Activated CD4-positive, alpha-beta T cell treated with anti-CD3 and anti-CD28 coated beads, Interleukin-2, amount 50 U/mL, for 24 hours (primary cell): ENCODE results near the gene RGS7.
"Not testable (repeated sequence)": the region's sequence is repeated elsewhere in the genome, so short reads cannot be mapped to it uniquely, and the experiment has no call there.

Experiments
- DNase-seq, 2 donors: peaks; one replicate each; pipeline ENCODE4 v3.0.0-alpha.2; 2020; ENCODE audit warnings: low read depth in 1 of 2, low spot score in 1 of 2

RGS7 gene

DNA sequence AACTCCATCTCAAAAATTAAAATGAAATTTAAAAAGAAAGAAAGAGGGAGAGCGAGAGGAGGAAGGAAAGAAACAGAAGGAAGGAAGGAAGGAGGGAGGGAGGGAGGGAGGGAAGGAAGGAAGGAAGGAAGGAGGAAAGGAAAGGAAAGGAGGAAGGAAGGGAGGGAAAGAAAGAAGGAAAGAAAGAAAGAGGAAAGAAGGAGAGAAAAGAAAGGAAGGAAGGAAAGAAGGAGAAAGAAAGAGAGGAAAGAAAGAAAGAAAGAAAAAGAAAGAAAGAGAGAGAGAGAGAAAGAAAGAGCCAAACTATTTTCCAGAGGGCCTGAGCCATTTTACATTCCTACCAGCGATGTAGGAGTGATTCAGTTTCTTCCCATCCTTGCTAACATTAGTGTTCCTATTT is 364.0 kb downstream of the RGS7 start:
- DNase-seq, result no peak

DNA sequence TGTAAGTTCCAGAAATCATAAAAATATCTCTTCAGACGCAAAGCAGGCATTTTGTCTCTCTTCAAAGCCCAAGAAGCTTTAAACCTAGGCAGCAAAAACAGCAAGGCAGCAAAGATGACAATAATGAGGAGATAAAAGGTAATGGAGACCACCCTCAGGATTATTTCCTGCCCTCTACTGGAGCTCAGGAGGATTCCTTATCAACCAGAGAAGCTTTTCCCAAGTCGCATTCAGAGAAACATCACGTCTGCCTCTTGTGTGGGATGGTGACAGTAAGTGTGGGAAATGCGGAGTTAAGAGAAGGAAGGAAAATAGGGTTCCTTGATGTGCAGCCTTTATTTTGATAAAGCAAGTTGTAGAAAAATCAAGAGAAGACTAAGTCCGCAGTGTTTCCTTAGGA is 365.8 kb downstream of the RGS7 start:
- DNase-seq, result no peak

DNA sequence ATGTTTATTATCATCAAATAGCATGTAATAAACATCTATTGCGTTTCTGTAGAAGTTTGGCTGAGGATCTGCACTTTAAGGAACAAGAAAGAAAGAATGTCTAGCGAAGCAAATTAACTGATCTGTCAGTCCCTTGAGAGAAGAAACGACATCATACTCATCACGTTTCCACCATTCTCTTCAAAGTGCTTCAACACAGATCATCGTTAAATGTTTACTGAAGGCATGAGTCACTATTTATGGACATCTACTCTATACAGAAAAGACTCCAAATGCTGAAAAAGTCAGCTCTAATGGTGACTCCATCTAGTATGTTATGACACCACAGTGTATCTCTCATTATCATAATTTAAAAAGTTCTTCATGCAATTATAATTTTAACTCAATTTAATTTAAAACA is 369.1 kb downstream of the RGS7 start:
- DNase-seq, result no peak

DNA sequence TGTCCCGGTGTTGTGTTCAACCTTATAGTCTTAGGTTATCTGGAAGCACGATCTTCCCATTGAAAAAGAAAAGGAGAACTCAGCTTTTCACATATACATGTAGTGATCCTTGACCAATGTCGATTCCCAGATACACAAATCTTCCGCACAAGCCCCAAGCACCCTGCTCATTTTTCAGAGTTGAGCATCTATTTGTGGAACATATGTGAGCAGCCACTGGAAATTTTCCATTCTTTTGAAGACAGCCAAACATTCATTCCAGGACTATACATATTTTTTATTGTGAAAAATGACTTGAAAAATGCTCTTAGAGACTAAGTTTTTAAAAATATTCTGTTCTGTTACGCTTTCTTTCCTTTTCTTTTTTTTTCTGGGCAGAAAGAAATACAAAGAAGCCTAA is 371.9 kb downstream of the RGS7 start:
- DNase-seq, result no peak

DNA sequence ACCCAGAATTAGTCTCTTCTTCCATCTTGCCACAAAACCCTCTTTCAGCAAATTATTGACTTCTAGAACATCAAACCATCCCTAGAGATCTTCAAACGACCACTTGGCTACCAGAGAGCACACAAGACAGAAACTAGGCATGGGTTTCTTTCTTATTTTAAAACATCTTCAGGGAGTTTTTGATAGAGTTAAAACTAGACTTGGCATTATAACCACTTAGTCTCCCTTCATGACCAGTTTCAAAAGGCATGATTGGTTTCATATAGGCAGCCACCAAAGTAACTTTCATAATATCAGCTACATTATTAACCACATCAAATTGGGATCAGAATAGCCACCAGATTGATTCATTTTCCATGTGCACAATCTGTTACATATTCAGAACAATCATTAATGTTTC is 376.7 kb downstream of the RGS7 start:
- no peak for DNase-seq

DNA sequence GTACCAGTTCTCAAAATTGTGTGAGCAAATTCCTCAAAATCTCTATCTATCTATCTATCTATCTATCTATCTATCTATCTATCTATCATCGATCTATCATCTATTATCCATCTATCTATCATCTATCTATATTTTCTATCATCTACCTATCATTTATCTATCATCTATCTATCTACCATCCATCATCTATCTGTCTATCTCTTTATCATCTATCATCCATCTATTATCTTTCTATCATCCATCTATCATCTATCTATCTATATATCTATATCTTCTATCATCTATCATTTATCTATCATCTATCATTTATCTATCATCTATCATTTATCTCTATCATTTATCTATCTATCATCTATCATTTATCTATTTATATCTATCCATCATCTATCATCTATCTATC is 380.3 kb downstream of the RGS7 start:
- no peak for DNase-seq

DNA sequence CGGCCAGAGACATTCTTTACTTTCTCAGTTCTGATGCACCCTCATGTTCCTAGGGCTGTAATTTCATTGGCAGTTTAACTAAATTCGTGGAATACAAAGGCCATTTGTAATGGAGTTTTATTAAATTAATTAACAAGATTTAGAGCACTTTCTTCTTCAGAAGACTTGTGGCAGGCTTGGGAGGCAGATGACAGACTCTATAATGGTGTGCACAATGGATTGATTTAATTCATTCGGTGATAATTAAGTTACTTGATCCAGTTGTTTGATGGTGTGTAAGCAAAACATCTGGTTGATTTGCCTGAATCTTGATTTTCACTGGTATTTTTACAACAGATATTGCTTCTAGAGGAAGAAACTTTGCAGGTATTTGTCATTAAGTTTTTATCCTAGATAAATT is 383.1 kb downstream of the RGS7 start:
- DNase-seq, result no peak

DNA sequence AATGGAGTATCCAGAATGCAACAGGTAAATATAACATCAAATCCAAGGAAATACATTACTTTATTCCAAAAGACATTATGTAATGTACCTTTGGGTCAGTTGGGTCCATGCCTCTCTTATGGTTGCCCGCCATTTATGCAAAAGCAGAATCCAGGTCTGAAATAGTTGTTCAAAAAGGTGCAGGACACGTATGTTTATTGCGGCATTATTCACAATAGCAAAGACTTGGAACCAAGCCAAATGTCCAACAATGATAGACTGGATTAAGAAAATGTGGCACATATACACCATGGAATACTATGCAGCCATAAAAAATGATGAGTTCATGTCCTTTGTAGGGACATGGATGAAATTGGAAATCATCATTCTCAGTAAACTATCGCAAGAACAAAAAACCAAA is 384.9 kb downstream of the RGS7 start:
- DNase-seq, result not testable (repeated sequence)

DNA sequence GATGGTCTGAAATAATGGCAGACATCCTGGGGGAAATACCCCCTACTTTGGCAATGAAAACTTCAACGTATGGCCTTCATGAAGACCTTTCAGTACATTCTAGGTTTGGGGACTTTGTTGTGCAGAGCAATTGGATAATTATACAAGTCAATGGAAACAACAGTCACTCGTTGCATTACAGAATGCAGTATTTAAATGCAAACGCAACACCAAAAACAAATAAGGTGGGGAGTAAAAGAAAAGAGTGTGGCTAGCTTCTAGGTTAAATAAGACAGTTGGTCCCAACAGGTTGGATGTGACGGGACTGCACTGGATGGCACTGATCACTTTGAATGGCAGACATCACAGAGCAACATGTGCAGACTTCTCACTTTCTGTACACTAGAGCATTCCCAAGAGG is 386.8 kb downstream of the RGS7 start:
- DNase-seq, result no peak

DNA sequence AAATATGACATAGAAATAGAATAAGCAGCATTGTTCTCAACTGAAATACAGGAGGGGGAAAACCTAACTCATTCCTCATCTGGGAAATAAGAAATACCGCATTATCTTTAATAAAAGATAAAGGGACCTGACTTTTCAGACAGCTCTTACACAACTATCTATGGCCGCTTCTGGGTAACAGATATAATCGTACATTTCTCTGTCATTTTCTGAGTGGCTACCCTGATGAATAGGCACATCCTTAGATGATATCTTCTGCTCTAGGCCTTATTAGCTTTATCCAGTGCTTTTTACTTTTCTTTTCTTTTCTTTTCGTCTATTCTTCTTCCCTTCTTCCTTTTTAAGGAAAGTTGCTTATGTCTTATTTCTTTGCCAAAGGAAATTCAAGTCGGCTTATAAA is 388.1 kb downstream of the RGS7 start:
- no peak for DNase-seq

DNA sequence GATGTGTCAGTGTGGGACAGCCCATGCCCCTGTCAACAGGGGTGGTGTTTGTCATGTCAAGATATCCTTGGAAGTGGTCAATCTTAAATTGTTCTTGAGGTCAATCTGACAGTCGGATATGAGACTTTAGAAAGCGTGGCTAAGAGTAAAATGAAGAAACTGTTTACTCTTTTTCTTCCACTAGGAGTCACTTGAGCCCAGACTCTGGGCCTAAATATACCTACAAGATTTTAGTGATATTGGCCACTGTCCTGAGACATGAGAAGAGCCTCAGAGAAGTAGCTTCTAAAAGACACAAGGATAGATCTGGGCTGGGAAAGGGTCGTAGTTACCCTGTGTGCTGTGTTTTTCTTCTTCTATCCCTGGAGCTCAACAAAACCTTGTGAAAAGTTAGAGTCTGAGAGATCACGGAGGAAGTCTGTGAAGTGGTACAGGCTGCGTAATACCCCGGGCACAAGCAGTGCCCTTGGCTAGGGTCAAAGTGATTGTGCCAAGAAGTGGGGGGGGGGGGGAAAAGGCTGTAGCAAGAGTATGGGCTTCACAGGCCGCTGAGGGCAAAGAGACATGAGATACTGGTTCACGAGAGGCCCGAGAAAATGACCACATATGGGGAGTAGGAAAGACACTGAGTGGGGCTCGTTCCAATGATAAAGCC is 389.8 kb downstream of the RGS7 start:
- DNase-seq, result no peak

DNA sequence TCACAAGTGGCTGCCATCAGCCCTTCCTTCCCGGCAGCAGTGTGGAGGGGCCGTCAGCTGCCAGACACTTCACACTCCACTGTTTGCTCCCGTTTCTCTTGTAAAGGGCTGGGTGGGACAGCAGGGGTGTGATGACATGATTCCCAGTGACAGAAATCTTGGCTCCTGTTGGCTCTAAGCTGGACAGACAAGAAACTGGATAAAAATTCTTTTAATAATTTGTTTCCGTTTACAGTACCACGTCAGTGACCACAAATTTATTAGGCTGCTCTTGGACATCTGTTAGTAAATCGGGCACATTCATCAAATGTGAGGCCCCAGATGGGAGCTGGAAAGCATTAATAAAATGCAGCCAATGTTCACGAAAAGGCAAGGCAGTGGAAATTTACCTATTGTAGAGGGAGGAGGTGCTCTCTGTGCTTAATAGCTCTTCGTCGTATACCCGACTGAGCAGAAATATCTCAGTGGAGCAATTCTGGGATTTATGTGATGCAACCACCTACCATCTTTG is 391.4 kb downstream of the RGS7 start:
- DNase-seq, result no peak

DNA sequence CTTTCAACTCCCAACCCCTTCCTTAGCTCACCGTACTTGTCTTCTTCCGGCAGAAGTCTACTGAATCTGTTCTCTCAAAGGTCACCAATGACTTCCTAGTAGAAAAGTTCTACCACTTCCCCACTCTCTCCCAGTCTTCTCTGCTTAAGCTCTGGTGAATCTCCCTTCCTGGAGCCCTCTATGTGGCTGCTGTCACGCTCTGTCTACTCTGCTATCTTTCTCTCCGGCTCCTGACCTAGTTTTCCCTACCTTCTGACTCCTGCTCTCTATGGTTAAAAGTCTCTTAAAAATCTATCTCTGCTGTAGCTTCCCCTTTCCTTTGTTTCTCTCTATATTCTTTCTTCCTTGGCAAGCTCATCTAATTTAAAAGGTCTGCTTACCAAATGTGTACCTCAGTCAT is 394.9 kb downstream of the RGS7 start:
- DNase-seq, result no peak

DNA sequence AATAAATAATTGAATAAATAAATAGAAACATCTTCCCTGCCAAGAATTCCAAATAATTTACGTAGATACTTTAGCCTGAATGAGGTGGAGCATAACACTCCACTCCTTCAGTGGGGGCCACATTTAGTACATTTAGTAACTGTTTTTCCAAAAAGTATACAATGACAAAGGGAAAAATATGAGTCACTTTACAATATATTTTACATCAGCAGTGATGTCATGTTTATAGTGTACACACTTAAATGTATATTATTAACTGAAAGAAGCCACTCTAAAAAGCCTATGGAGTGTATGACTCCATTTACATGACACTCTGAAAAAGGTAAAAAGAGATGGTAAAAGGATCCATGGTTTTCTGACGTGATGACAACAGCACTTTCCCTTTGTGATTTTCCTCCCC is 400.6 kb downstream of the RGS7 start:
- no peak for DNase-seq

DNA sequence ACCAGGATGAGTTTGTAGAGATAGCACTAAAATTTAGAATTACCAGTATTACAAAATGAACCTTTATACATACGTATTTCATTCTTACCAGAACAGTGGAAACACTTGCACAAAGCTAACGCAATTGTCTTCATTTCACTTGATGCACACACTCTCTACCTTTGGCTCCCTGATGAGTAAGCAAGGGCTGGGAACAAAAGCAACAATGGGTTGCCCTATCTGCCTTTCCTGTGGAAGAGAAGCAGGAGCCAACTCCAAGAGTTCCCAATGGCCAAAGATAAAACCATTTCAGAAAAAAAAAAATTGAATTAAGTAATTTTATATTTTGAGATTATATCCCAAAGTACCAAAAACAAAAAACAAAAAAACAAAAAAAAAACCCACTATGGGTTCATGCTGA is 401.0 kb downstream of the RGS7 start:
- DNase-seq, result no peak

DNA sequence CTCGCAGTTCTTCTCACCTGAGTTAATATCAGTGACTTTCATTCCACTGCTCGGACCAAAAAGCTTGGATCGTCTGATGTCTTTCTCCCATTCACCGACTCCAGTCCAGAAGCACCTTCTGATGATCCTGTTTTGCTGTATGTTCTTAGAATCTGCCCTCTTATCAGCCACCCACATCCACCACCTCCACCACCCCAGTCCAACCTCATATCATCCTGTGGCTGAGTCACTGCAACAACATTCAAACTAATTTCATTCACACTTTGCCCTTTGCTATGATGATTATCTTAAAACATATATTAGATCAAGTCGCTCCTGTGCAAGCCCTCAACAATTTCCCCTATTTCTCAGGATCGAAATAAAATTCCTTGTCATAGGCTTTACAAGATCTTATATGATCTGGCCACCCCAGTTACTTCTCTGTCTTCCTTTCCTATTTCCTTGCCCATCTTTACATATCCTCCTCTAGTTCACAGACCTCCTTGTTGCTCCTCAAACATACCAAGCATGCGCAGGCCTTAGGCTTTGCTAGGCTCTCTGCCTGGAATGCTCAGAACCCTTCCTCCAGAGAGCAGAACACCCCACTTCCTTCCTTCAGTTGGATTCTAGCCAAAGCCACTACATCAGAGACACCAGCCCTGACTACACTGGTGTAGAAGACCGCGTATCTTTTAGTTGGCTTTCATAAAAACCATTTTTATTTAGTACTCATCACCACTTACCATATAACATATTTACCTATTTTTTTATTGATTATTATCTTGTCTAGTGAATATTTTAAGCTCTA is 409.4 kb downstream of the RGS7 start:
- DNase-seq, result no peak

DNA sequence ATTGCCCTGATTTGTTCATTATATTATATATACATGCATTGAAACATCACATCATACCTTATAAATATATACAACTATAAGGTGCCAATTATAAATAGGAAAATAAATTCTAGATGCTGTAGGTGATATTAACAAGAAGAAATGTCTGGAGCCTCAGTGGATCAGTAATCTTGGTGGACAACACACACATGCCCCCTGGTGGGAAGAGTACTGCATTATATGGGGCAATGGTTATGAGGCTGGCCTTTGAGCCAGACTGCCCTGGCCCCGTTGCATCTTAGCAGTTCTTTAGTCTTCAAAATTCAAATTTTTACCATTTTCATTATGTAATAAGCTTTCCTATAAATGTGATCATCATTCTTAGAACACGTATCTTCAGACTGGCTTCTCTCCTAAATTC is 410.1 kb downstream of the RGS7 start:
- no peak for DNase-seq

DNA sequence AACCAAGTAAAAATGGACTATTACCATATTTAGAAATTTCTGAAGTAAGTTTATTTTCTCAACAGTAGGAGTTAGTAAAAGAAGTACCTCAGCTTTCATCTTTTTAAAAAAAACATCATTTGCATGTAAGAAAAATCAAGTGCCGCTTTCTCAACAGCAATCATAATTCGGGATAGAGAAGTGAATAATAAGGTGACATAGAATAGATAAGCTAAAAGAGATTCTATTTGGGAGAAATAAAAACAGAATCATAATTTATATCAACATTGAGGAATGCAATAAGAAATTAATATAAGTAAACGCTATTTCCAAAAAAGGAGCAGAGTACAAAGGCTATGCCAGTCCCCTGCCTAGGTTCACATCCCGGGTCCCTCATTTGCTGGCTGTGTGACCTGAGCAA is 414.1 kb downstream of the RGS7 start:
- DNase-seq, result no peak

DNA sequence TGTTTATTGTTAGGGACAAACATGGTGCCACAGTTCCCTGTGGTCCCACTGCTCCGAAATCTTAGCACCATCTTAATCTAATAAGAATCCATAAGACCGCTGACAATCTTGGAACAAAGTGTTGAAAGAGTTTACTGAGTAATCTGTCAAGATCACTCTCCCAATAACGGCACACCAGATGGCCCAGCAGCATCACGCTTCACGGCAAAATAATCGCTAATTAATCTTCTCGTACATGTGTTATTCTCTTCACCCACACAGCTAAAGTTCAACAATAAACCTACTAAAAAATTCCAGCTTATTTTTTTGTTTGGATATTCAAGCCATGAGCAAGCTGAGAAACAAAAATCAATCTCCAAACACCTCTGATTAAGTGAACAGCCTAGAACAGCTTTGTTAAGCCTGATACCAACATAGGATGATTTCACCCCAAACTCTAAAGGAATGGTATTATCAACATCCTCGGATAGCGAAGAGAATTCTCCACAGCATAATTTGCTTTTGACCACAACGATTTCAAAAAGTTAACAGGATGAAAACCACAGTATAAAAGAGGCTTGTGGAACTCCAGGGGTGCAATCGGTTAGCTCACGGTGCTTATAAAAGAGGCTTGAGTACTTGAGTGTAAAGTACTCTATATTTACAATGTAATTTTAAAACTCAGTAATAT is 415.2 kb downstream of the RGS7 start:
- DNase-seq, result no peak

DNA sequence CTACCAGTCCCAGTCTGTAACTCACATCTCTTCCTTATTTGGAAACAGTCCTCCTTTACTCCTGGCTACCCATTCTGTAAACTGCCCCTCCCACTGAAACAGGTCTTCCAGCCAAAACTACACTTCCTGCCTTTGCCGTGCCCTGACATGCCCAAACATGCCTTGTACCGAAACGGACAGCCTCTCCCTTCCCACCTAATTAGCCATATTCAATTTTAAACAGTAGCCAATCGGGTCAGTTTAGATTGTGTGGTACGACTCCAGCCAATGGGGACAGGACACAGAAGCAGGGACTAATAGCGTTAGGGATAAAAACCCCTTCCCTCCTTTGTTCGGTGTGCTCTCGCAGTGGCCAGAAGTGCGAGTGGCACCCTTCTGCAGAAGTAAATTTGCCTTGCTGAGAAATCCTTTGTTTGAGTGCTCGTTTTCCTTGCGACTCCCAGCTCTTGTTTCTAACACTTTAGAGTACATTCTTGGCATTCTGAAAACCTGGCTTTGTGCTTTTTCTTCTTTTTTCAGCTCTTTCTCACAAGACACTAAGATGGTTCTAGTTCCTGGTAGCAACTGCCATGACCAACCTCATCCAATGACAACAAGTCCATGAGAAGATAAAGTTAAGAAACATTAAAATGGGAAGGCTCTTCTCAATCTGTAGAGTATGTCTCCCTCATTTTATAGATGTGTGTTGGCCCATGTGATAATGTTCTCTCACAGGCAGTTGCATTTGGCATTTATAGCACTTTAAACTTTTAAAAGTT is 419.9 kb downstream of the RGS7 start:
- DNase-seq, result no peak

DNA sequence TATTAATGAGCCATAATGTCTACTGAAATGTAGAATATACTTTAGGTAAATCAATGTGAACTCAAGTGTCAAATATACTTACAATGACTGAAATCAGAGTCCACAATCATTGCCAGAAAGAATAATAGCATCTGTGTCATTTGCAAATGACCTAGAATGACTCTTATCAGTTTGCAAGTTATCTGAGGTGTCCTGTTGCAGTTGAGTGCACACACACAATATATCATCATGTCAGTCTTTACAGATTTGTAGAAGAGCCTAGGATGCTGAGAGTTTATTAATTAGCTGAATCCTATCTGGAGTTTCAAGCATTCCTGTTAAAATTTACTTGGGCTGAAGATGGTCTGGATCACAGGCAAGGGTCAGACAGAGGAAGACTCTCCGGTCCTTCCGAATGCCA is 421.1 kb downstream of the RGS7 start:
- DNase-seq, result no peak

DNA sequence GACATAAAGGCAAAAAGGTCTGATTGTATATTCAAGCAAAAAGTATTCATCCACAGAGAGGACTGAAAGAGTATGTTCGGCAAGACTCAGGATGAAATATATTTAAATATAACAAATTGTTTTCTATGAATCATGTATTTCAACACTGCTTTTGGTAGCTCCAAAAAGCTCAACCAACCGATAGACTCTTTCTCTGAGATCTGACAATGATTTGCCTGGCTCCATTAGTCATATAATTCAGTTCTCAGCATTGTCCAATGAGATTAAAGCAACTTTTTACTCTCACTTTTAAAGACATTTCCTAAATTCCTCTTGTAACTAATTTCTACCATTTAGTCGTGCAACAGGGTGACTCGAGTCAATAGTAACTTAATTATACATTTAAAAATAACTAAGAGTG is 426.0 kb downstream of the RGS7 start:
- DNase-seq, result no peak
